ENCODE measurements around the gene PARP9. TPM values are rescaled to one million over a fixed set of nuclear protein-coding genes. Genes with fewer than 3 reads are reported as not detected.

Gene PARP9
- total RNA-seq, 1 experiment from 2014 or later = 1.8 TPM

DNA sequence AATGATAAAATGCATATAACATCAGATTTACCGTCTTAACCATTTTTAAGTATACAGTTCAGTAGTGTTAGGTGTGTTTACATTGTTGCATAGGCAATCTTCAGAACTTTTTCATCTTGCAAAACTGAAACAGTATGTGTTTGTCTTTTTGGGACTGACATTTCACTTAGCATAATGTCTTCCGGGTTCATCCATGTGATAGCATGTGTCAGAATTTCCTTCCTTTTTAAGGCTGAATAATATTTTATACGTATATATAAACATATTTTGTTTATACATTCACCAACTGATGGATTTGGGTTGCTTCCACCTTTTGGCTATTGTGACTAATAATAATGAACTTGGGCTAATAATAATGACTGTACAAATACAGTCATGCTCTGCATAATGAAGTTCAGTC lies 16.4 kb upstream of the PARP9 start:
- no peak for DNase-seq (ENCODE audit: low spot score)
- no peak for TF ChIP-seq ZNF121 (CRISPR knock-in tag; IDR thresholded peaks at IDR 0.05)
- Mint-ChIP-seq H3K36me3 (peaks cover 27% of the 10 kb centered on the region), H3K4me3 (no peak overlapping the region), H3K4me1 (peaks cover 13% of the 10 kb centered on the region), H3K9me3 (peaks cover 40% of the 10 kb centered on the region), H3K27me3 (ENCODE audit: low read depth) (peaks cover 21% of the 10 kb centered on the region), H3K27ac (no peak overlapping the region)
- ChIA-PET CTCF (no interaction called here), POLR2A (no interaction called here)
- ATAC-seq = no peak

- Mint-ChIP-seq H3K4me1 (peaks cover 19% of the 10 kb centered on the region), H3K9me3 (peaks cover 21% of the 10 kb centered on the region), H3K36me3 (peaks cover 18% of the 10 kb centered on the region), H3K27me3 (ENCODE audit: low read depth) (peaks cover 21% of the 10 kb centered on the region), H3K4me3 (peak overlapping the region; percentile 76), H3K27ac (no peak overlapping the region)
- CTCF ChIA-PET = no interaction called here
- POLR2A ChIA-PET = no interaction called here
- TF ChIP-seq CREM (CRISPR knock-in tag; IDR thresholded peaks at IDR 0.05) (no peak), OVOL2 (CRISPR knock-in tag; IDR thresholded peaks at IDR 0.05; ENCODE audit: borderline replicate concordance) (no peak), MXD4 (CRISPR knock-in tag; IDR thresholded peaks at IDR 0.05; ENCODE audit: borderline replicate concordance) (no peak), FOXP4 (CRISPR knock-in tag; IDR thresholded peaks at IDR 0.05) (no peak), FOXJ3 (CRISPR knock-in tag; IDR thresholded peaks at IDR 0.05; ENCODE audit: borderline replicate concordance) (no peak), ZBTB21 (CRISPR knock-in tag; IDR thresholded peaks at IDR 0.05; ENCODE audit: borderline replicate concordance) (no peak), NFE2L1 (CRISPR knock-in tag; IDR thresholded peaks at IDR 0.05) (no peak), PRRX2 (CRISPR knock-in tag; IDR thresholded peaks at IDR 0.05) (no peak), KAT7 (CRISPR knock-in tag; IDR thresholded peaks at IDR 0.05; ENCODE audit: borderline replicate concordance) (no peak)
- TF ChIP-seq, protein P1, sequence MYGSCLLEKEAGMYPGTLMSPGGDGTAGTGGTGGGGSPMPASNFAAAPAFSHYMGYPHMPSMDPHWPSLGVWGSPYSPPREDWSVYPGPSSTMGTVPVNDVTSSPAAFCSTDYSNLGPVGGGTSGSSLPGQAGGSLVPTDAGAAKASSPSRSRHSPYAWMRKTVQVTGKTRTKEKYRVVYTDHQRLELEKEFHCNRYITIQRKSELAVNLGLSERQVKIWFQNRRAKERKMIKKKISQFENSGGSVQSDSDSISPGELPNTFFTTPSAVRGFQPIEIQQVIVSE (CRISPR knock-in tag; IDR thresholded peaks at IDR 0.05; ENCODE audit: borderline replicate concordance) = no peak
- TF ChIP-seq, protein P2, sequence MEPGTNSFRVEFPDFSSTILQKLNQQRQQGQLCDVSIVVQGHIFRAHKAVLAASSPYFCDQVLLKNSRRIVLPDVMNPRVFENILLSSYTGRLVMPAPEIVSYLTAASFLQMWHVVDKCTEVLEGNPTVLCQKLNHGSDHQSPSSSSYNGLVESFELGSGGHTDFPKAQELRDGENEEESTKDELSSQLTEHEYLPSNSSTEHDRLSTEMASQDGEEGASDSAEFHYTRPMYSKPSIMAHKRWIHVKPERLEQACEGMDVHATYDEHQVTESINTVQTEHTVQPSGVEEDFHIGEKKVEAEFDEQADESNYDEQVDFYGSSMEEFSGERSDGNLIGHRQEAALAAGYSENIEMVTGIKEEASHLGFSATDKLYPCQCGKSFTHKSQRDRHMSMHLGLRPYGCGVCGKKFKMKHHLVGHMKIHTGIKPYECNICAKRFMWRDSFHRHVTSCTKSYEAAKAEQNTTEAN (CRISPR knock-in tag; IDR thresholded peaks at IDR 0.05) = no peak
- DNase-seq (ENCODE audit: low spot score) (no peak), ATAC-seq (no peak)
Measured at GRCh38 chr3:122578069-122578740, 14.1 kb upstream of the PARP9 start.

DNA sequence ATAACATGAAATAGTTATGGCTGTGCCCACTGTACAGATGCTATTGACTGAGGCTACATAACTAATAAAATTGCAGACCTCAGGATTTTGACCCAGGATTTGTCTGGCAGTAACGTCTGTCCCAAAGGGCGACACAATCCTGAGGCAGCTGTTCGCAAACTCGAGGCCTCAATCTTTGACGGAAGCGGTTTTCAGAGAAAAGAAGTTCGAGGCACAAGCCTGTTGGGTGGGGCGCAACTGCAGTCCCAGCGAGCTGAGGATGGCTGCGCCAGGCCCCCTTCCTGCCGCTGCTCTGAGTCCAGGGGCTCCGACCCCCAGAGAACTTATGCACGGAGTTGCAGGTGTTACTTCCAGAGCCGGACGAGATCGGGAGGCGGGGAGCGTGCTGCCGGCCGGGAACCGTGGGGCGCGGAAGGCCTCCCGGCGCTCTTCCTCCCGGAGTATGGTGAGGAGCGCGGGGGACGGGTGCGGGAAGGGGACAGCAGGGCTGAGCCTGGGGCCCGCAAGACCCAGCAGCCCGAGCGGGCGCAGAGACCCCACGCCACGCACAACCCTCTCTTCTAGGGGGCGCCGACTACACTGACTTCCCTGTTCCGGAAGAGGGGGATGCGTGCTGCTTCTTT lies 13.4 kb upstream of the PARP9 start, which contains the start of gene PARP15:
Gene PARP15 (plus strand): TSS at position 242 of the 623 bp plus-strand sequence. CDS start 18 bp downstream, at position 260.
- H3K27ac Mint-ChIP-seq = no peak within 1 kb of the TSS
- ChIA-PET CTCF (interaction anchor here (0.6 kb wide), 1 partner anchor 18 kb away, joined by 3 read pairs; no protein-coding TSS in a partner anchor), POLR2A (no interaction called here)
- H3K36me3 Mint-ChIP-seq = peaks cover 13% of the 10 kb centered on the region
- peak; percentile 79 for ATAC-seq
- H3K4me3 Mint-ChIP-seq = peak within 1 kb of the TSS; percentile 76
- peaks cover 24% of the 10 kb centered on the region for H3K4me1 Mint-ChIP-seq
- peaks cover 18% of the 10 kb centered on the region for H3K9me3 Mint-ChIP-seq
- DNase-seq (ENCODE audit: low spot score) = peak; percentile 55
- H3K27me3 Mint-ChIP-seq (ENCODE audit: low read depth) = peaks cover 21% of the 10 kb centered on the region
- TF ChIP-seq AR (CRISPR knock-in tag; IDR thresholded peaks at IDR 0.05) (no peak), ZNF281 (CRISPR knock-in tag; IDR thresholded peaks at IDR 0.05) (no peak), E2F1 (CRISPR knock-in tag; IDR thresholded peaks at IDR 0.05) (no peak), ETV6 (CRISPR knock-in tag; IDR thresholded peaks at IDR 0.05) (peak; percentile 62; the same call in 1 of the 2 replicates), NR3C1 (CRISPR knock-in tag; conservative IDR thresholded peaks at IDR 0.05; ENCODE audit: low read depth) (no peak), ZNF423 (CRISPR knock-in tag; IDR thresholded peaks at IDR 0.05) (0 out of 2 replicates have a peak, but pooled peaks have one; percentile 15), NFE2L1 (CRISPR knock-in tag; IDR thresholded peaks at IDR 0.05) (no peak), CREB1 (CRISPR knock-in tag; IDR thresholded peaks at IDR 0.05) (0 out of 2 replicates have a peak, but pooled peaks have one; percentile 29)

All from WTC11 (cell line).